Measurements from ENCODE around the gene ATP8A2. TPM values are rescaled to one million over a fixed set of nuclear protein-coding genes. Genes with fewer than 3 reads are reported as not detected.

The ATP8A2 gene
- polyA plus RNA-seq, 1 donor from 2014 or later: 11.9 TPM

- Histone ChIP-seq H3K9ac (ENCODE audit: low read length) (no peak overlapping the region), H4K20me1 (ENCODE audit: insufficient read depth) (no peaks in the 10 kb centered on the region), H3K9me3 (ENCODE audit: low read length) (peaks cover 9% of the 10 kb centered on the region), H3K4me2 (ENCODE audit: low read length) (no peak overlapping the region), H3K27ac (ENCODE audit: low read length) (no peak overlapping the region), H3K79me2 (replicated peaks; ENCODE audit: insufficient read depth, low read length) (no peaks in the 10 kb centered on the region), H3K27me3 (ENCODE audit: insufficient read depth, low read depth, low read length) (no peaks in the 10 kb centered on the region), H3K9me2 (ENCODE audit: insufficient read depth, low read length) (no peaks in the 10 kb centered on the region), H2AFZ (ENCODE audit: low read depth, low read length) (no peak overlapping the region), H3K36me3 (ENCODE audit: insufficient read depth, low read length) (no peaks in the 10 kb centered on the region), H3K4me3 (ENCODE audit: low read length) (no peak overlapping the region), H3F3A (ENCODE audit: insufficient read depth, low read length, poor library complexity, severe bottlenecking) (no peaks in the 10 kb centered on the region)
- TF ChIP-seq POLR2AphosphoS5 (IDR thresholded peaks at IDR 0.05) (no peak), REST (IDR thresholded peaks at IDR 0.05; ENCODE audit: borderline replicate concordance) (no peak), RAD21 (conservative IDR thresholded peaks at IDR 0.05) (no peak), SMC3 (conservative IDR thresholded peaks at IDR 0.05; ENCODE audit: poor library complexity) (no peak), MXI1 (conservative IDR thresholded peaks at IDR 0.05; ENCODE audit: poor library complexity, severe bottlenecking) (no peak), EZH2 (IDR thresholded peaks at IDR 0.05; ENCODE audit: borderline replicate concordance, insufficient read depth, low read length, poor library complexity, severe bottlenecking) (no peak), CTCF (IDR thresholded peaks at IDR 0.05; ENCODE audit: poor library complexity, severe bottlenecking) (no peak), TAF1 (IDR thresholded peaks at IDR 0.05; ENCODE audit: low read depth) (no peak), EP300 (conservative IDR thresholded peaks at IDR 0.05; ENCODE audit: poor library complexity, severe bottlenecking) (no peak)
Measured at GRCh38 chr13:25525884-25526283, 154.1 kb downstream of the ATP8A2 start.

- H3F3A ChIP-seq (ENCODE audit: insufficient read depth, low read length, poor library complexity, severe bottlenecking): no peaks in the 10 kb centered on the region
- no peak overlapping the region for H3K9ac ChIP-seq (ENCODE audit: low read length)
- H4K20me1 ChIP-seq (ENCODE audit: insufficient read depth): no peaks in the 10 kb centered on the region
- H3K79me2 ChIP-seq (replicated peaks; ENCODE audit: insufficient read depth, low read length): no peaks in the 10 kb centered on the region
- H2AFZ ChIP-seq (ENCODE audit: low read depth, low read length): no peak overlapping the region
- H3K9me3 ChIP-seq (ENCODE audit: low read length): peaks cover 4% of the 10 kb centered on the region
- no peaks in the 10 kb centered on the region for H3K36me3 ChIP-seq (ENCODE audit: insufficient read depth, low read length)
- H3K4me2 ChIP-seq (ENCODE audit: low read length): no peak overlapping the region
- no peak overlapping the region for H3K4me3 ChIP-seq (ENCODE audit: low read length)
- no peaks in the 10 kb centered on the region for H3K27me3 ChIP-seq (ENCODE audit: insufficient read depth, low read depth, low read length)
- no peaks in the 10 kb centered on the region for H3K9me2 ChIP-seq (ENCODE audit: insufficient read depth, low read length)
- no peak overlapping the region for H3K27ac ChIP-seq (ENCODE audit: low read length)
- TF ChIP-seq POLR2AphosphoS5 (IDR thresholded peaks at IDR 0.05) (no peak), EP300 (conservative IDR thresholded peaks at IDR 0.05; ENCODE audit: poor library complexity, severe bottlenecking) (no peak), RAD21 (conservative IDR thresholded peaks at IDR 0.05) (no peak), EZH2 (IDR thresholded peaks at IDR 0.05; ENCODE audit: borderline replicate concordance, insufficient read depth, low read length, poor library complexity, severe bottlenecking) (no peak), TAF1 (IDR thresholded peaks at IDR 0.05; ENCODE audit: low read depth) (no peak), MXI1 (conservative IDR thresholded peaks at IDR 0.05; ENCODE audit: poor library complexity, severe bottlenecking) (no peak), REST (IDR thresholded peaks at IDR 0.05; ENCODE audit: borderline replicate concordance) (no peak), CTCF (IDR thresholded peaks at IDR 0.05; ENCODE audit: poor library complexity, severe bottlenecking) (no peak), SMC3 (conservative IDR thresholded peaks at IDR 0.05; ENCODE audit: poor library complexity) (no peak)
Measured at GRCh38 chr13:25528266-25528665, 156.5 kb downstream of the ATP8A2 start.
